GM19043 (cell line): ENCODE results near the gene METTL2A.
"Not testable (repeated sequence)": the region's sequence is repeated elsewhere in the genome, so short reads cannot be mapped to it uniquely, and the experiment has no call there.

ENCODE experiments used
- ATAC-seq: cut with Tn5 transposase; IDR thresholded peaks from one replicate; pipeline ENCODE4 v1.9.1; 2021; ENCODE audit warnings: low read depth; ENCODE audit not compliant: unreplicated experiment

The METTL2A gene

GRCh38 chr17:62423647-62424461 lies at the start of gene METTL2A:
Gene METTL2A, plus strand, starts transcription at chr17:62423897. Its CDS starts 6 bp downstream, at chr17:62423903.
- peak; percentile 91 for ATAC-seq

GRCh38 chr17:62380253-62380652 lies 43.4 kb upstream of the METTL2A start, which contains the start of gene EFCAB3:
Gene EFCAB3, plus strand, starts transcription at chr17:62380553. Its CDS starts 2,427 bp downstream, at chr17:62382980.
- no peak for ATAC-seq

- ATAC-seq, result no peak
Observed at GRCh38 chr17:62381561-62381960, 42.1 kb upstream of the METTL2A start.

- no peak for ATAC-seq
Observed at GRCh38 chr17:62388856-62389255, 34.8 kb upstream of the METTL2A start.

GRCh38 chr17:62392908-62393307 lies 30.8 kb upstream of the METTL2A start:
- no peak for ATAC-seq

GRCh38 chr17:62398891-62399290 lies 24.8 kb upstream of the METTL2A start:
- no peak for ATAC-seq

- no peak for ATAC-seq
Observed at GRCh38 chr17:62405451-62405850, 18.2 kb upstream of the METTL2A start.

- ATAC-seq, result not testable (repeated sequence)
Observed at GRCh38 chr17:62413090-62413489, 10.6 kb upstream of the METTL2A start.

GRCh38 chr17:62426214-62426613 lies 2.5 kb downstream of the METTL2A start:
- ATAC-seq, result not testable (repeated sequence)

- ATAC-seq, result not testable (repeated sequence)
Observed at GRCh38 chr17:62435251-62435650, 11.6 kb downstream of the METTL2A start.

- ATAC-seq, result not testable (repeated sequence)
Observed at GRCh38 chr17:62441181-62441580, 17.5 kb downstream of the METTL2A start.

- ATAC-seq, result no peak
Observed at GRCh38 chr17:62444063-62444462, 20.4 kb downstream of the METTL2A start.

GRCh38 chr17:62445791-62446190 lies 22.1 kb downstream of the METTL2A start:
- ATAC-seq, result not testable (repeated sequence)

GRCh38 chr17:62452195-62452594 lies 28.5 kb downstream of the METTL2A start:
- not testable (repeated sequence) for ATAC-seq

- not testable (repeated sequence) for ATAC-seq
Observed at GRCh38 chr17:62453041-62453440, 29.3 kb downstream of the METTL2A start.

GRCh38 chr17:62453656-62454055 lies 30.0 kb downstream of the METTL2A start:
- peak; percentile 24 for ATAC-seq

- ATAC-seq, result peak; percentile 50
Observed at GRCh38 chr17:62454111-62454510, 30.4 kb downstream of the METTL2A start.

GRCh38 chr17:62456016-62456415 lies 32.3 kb downstream of the METTL2A start:
- ATAC-seq, result no peak

- ATAC-seq, result not testable (repeated sequence)
Observed at GRCh38 chr17:62458483-62458882, 34.8 kb downstream of the METTL2A start.

GRCh38 chr17:62464422-62464821 lies 40.7 kb downstream of the METTL2A start:
- ATAC-seq, result not testable (repeated sequence)

GRCh38 chr17:62465271-62465670 lies 41.6 kb downstream of the METTL2A start:
- not testable (repeated sequence) for ATAC-seq
